Measurements from ENCODE around the gene LAMB3.
"Not testable (repeated sequence)": the region's sequence is repeated elsewhere in the genome, so short reads cannot be mapped to it uniquely, and the experiment has no call there.

LAMB3 gene

DNA sequence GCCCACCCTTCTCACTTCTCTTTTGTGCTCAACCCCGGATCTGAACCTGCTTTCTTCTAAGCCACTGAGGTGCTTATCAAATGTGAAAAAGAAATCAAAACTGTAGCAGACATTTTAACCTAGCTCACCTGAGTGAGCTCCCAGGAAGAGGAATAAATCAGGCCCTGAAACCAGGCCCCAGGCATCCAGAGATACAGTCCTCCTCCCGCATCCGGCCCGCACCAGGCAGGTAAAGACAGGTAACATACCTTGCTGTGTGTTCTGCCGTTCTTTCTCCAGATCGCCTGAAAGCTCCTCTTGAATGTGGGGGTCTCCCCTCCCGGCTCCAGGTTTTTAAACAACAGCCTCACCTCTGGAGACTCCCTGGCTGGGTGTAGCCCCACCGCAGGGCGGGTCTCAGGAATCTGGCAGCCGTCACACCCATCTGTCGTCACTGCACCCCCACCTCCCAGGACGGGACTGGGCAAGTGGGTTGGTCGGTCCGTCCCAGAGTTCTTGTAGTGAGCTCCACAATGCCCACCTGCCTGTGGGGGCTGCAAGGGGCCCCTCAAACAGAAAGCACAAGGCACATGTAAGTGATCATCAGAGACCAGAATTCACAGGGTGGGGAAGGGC, at the start of gene LAMB3:
LAMB3 (minus strand) TSS at position 305 of the 615 bp plus-strand sequence. CDS start 1,481 bp downstream, outside the sequence.
- DNase-seq (ENCODE audit: low read depth): no peak

- not testable (repeated sequence) for DNase-seq (ENCODE audit: low read depth)
Observed at GRCh38 chr1:209700686-209701085, 48.5 kb upstream of the LAMB3 start.

- no peak for DNase-seq (ENCODE audit: low read depth)
Observed at GRCh38 chr1:209697126-209697525, 44.9 kb upstream of the LAMB3 start.

DNA sequence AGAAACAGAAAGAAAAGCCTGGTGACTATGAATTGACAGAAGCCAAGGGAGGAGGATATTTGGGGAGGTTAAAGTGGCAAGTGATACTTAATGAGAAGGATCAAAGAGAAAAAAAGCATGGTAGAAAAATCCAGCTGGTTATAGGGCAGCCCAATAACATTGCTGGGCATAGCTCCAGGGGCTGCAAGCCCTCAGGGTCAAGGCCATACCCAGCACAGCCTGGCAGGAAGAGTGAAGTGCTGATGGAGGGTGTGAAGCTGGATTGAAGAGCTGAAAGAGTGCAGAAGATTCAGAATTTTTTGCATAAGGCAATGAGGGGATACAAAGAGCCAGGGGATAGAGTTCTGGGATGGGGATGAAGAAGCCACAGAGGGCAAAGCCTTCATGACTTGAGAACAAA, 44.4 kb upstream of the LAMB3 start:
- DNase-seq (ENCODE audit: low read depth): no peak

DNA sequence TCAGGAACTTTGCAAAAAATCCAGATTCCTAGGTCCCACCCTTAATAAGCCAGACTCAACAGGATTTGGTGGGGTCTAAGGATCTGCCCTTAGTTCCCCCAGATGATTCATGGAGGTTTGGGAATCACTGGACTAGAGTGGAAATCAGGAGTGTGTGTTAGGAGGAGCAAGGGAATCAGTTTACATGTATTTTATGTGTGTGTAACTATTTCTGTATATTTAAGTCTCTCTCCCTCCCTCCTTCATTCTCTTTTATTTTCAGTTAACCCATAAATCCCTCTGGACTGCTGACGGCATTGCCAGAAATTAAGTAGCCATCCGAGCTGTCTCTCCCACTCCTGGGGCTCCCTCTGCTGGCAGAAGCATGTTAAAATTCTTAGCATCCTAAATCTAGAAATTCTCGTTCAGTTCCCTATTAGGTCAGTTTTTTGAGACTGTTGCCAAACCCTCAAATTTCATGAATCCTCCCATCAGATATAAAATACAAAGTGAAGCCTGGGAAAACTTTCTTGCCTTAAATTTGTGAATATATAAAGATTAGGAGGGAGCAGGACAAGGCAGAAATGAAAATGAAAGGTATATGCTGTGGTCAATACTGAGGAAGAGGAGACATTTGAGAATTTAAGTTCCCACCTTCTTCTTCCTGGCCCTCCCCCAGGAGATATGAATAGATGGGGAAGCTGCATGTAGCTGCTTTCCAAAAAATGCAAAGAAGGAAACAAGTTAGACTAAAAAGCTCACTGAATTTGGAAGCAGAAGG, 40.7 kb upstream of the LAMB3 start:
- DNase-seq (ENCODE audit: low read depth): peak; percentile 39

GRCh38 chr1:209692296-209692695, 40.1 kb upstream of the LAMB3 start:
- no peak for DNase-seq (ENCODE audit: low read depth)

DNA sequence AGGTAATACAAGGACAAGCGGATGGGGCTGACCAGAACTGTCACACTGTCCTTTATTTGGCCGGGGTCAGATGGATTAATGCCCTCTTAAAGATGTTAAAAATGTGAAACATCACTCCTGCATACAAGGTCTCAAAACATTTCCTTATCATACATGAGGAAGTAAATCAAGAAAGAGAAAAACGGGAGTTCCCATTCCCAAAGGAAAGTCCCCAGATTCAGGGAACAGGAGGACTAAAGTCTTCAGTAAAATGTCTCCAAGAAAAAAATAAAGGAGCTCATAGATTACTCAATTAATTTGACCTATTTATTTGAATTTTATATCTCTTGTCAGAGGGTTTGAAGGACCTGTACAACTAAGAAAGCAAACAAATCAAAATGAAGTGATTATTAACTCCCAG, 39.0 kb upstream of the LAMB3 start:
- DNase-seq (ENCODE audit: low read depth): no peak

DNA sequence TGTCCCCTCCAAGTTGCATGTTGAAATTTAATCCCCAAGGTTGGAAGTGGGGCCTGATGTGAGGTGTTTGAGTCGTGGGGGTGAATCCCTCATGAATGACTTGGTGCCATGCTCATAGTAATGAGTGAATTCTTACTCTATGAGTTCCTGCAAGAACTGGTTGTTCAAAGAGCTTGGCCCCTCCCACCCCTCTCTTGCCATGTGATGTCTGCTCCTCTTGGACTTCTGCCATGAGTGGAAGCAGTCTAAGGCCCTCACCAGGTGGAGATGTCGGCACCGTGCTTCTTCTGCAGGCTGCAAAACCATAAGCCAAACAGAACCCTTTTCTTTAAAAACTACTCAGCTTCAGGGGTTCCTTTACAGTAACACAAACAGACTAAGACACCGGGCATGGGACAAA, 37.3 kb upstream of the LAMB3 start:
- DNase-seq (ENCODE audit: low read depth): no peak

- no peak for DNase-seq (ENCODE audit: low read depth)
Observed at GRCh38 chr1:209688746-209689234, 36.6 kb upstream of the LAMB3 start.

- DNase-seq (ENCODE audit: low read depth): no peak
Observed at GRCh38 chr1:209686322-209686721, 34.1 kb upstream of the LAMB3 start.

DNA sequence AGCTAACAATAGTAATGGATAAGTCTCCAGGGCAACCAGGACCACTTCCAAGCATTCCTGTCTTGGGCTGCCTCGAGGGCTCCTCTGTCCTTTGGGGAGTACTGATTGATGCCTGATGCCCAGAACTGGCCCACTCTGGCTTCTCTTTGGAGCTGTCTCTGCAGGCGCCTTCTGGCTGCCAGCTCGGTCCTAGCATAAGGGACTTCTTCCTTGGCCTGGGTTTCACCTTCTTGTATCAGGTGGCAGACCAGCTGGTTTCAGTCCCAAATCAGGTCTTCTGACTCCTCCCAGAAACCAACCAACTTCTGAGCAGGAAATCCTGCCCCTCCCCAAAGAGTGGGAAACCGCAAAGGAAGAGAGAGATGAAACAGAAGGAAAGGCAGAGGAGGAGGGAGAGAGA, 33.6 kb upstream of the LAMB3 start:
- no peak for DNase-seq (ENCODE audit: low read depth)

GRCh38 chr1:209678981-209679539, 26.8 kb upstream of the LAMB3 start:
- no peak for DNase-seq (ENCODE audit: low read depth)

DNA sequence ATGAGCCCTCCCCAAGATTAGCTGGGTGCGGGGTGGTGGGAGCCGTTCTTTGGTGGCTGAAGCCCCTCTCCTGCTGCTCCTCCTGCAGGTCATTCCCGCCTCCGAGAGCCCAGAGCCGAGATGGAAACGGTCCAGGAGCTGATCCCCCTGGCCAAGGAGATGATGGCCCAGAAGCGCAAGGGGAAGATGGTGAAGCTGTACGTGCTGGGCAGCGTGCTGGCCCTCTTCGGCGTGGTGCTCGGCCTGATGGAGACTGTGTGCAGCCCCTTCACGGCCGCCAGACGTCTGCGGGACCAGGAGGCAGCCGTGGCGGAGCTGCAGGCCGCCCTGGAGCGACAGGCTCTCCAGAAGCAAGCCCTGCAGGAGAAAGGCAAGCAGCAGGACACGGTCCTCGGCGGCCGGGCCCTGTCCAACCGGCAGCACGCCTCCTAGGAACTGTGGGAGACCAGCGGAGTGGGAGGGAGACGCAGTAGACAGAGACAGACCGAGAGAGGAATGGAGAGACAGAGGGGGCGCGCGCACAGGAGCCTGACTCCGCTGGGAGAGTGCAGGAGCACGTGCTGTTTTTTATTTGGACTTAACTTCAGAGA, 23.4 kb upstream of the LAMB3 start:
- no peak for DNase-seq (ENCODE audit: low read depth)

DNA sequence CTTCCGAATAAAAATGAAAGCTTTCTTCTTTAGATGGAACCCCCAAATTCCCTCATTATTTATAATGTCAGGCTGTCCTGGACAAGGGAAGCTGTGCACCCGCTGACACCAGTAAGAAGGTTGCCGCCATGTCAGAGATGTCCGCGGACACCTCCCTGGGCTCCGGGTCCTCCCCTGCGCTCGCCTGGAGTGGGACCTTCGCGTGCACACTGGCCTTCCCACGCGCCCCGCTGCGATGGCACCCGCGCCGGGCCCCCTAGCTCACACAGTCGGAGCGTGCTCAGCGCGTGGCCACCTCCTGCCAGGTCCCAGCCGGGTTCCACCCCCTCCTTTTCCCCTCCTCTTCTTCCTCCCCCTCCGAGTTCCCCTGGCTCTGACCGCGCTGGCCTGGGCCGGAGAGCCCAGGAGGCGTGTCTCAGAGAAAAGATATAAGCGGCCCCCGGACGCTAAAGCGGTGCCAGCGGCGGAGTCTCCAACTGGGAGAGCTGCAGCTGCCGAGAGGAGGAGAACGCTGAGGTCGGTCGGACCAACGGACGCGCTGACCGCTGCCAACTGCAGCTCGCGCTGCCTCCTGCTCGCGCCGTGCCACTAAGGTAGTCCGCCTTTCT, 22.8 kb upstream of the LAMB3 start, which contains the start of gene G0S2:
G0S2 (plus strand) TSS at position 456 of the 608 bp plus-strand sequence. CDS start 273 bp downstream, outside the sequence.
- DNase-seq (ENCODE audit: low read depth): no peak

DNA sequence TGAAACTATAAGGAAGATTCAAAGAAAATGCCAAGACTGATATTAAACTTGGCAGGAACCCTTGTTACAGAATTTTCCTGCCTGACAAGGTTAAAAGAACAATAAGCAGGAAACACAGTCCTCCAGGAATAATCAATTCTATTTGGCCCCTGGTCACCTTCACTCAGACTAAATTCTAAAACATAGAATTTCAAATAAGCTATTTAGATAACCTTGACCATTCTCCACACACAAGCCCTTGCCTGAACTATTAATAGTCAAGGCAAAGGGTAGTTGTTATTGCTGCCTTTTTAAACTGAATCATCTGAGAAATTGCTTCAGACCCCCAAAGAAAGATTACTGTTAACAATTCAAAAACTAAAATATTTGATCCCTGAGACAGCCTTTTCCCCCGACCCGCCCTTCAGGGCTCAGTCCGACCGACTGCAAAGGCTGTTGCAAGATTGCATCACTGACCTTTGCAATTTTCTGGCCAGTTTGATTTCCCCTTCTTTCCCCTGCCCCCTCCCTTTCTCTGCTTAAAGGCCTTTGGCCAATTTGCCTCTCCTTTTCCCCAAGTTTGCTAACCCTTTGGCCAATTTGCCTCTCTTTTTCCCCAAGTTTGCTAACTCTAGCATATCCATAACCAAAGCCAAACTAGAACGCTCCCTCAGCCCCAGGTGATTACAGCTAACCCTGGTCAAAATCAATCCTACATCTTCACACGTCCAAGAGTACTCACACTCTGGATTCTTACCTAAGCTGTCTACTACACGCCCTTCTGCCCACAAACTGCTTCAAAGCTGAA, 21.6 kb upstream of the LAMB3 start:
- no peak for DNase-seq (ENCODE audit: low read depth)

- DNase-seq (ENCODE audit: low read depth): no peak
Observed at GRCh38 chr1:209672705-209673630, 20.7 kb upstream of the LAMB3 start.

DNA sequence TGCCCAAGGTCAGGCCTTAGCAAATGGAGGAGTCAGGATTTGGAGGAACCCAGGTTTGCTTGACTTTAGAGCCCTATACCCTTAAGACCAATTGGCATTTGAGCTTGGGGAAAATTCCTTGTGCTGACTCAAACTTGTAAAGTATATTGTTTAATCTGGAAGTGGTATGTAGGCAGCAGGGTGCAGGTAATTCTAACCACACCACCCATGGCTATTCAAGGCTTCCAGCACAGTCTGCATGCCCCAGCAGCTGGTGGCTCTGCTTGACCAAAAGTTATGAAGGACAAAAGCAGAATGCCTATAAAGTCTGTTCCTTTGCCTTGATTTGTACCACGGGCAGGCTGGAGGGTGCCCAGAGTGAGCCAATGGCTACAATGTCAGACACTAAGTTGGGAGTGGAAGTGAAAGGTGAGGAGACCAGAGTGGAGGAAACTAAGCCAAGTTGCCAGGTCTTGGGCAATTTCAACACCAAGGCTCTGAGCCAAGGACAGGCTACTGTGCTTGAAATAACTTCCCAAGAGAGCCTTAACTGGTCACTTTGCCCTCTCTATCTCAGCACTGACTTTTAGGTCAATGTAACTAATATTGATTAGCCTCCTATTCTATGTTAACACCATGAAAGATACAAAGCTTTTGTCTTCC, 18.3 kb upstream of the LAMB3 start:
- DNase-seq (ENCODE audit: low read depth): no peak

- DNase-seq (ENCODE audit: low read depth): no peak
Observed at GRCh38 chr1:209667708-209668107, 15.5 kb upstream of the LAMB3 start.

GRCh38 chr1:209667103-209667502, 14.9 kb upstream of the LAMB3 start:
- no peak for DNase-seq (ENCODE audit: low read depth)

DNA sequence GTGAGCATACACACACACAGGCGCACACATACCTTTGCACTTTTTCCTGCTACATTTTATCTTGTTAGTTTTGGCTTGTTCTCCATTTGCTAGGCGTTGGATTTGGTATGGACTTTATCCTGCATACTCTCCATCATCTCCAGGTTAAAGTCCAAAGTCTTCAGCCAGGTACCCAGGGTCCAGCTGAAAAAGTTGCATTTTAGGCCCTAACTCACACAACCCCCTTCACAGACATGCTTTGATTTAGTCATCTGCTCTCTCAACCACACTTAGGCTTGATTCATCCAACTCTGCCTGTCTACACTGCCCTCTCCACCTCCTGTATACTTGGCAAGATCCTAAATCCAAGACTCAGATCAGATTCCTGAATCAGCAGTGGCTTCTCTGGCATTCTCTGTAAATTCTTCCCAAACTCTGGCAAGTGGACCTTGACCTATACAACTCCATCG, 10.7 kb upstream of the LAMB3 start:
- no peak for DNase-seq (ENCODE audit: low read depth)
